Osteoblast (primary cell): ENCODE measurements around the gene POLR2F. TPM values are rescaled to one million over a fixed set of nuclear protein-coding genes. Genes with fewer than 3 reads are reported as not detected.

ENCODE experiments used
- DNase-seq: peaks from one replicate; pipeline ENCODE4 v3.0.0; 2011; ENCODE audit warnings: low spot score, mixed read lengths; ENCODE audit not compliant: insufficient read length; ENCODE audit errors: missing footprints
- H2AFZ ChIP-seq: 2 replicates; pipeline ENCODE4 v1.6.0; 2011; ENCODE audit warnings: mild to moderate bottlenecking, low read length
- H3K27ac ChIP-seq: 2 replicates; pipeline ENCODE4 v1.5.1; 2011; ENCODE audit warnings: mild to moderate bottlenecking, low read depth, low read length, moderate library complexity
- H3K27me3 ChIP-seq: 2 replicates; pipeline ENCODE4 v1.6.0; 2012; ENCODE audit warnings: mild to moderate bottlenecking, control low read depth, inconsistent platforms, low read length, moderate library complexity; ENCODE audit not compliant: insufficient read depth
- H3K36me3 ChIP-seq: 2 replicates; pipeline ENCODE4 v1.5.1; 2011; ENCODE audit warnings: mild to moderate bottlenecking, low read length, control low read depth, moderate library complexity; ENCODE audit not compliant: insufficient read depth
- H3K4me1 ChIP-seq: 2 replicates; pipeline ENCODE4 v1.5.1; 2011; ENCODE audit warnings: mild to moderate bottlenecking, low read length, control low read depth, moderate library complexity; ENCODE audit not compliant: insufficient read depth
- H3K4me2 ChIP-seq: 2 replicates; pipeline ENCODE4 v1.6.0; 2011; ENCODE audit warnings: mild to moderate bottlenecking, low read length; ENCODE audit not compliant: insufficient read depth
- H3K4me3 ChIP-seq: fragments of 200-600 bp; sonication (generic); 3 replicates; pipeline ENCODE4 v1.5.1; 2012; ENCODE audit warnings: mild to moderate bottlenecking, low read length, inconsistent platforms; ENCODE audit not compliant: insufficient read depth
- H3K79me2 ChIP-seq: 2 replicates; pipeline ENCODE4 v1.6.0; 2012; ENCODE audit warnings: mild to moderate bottlenecking, low read length, control low read depth, inconsistent platforms; ENCODE audit not compliant: insufficient read depth
- H3K9me3 ChIP-seq: 2 replicates; pipeline ENCODE4 v1.5.1; 2011; ENCODE audit warnings: low read depth, low read length, control low read depth
- H4K20me1 ChIP-seq: 2 replicates; pipeline ENCODE4 v1.6.0; 2012; ENCODE audit warnings: mild to moderate bottlenecking, low read length, control low read depth; ENCODE audit not compliant: insufficient read depth
- CTCF ChIP-seq: IDR thresholded peaks from 2 replicates; pipeline ENCODE4 v1.5.1; 2011; ENCODE audit warnings: mild to moderate bottlenecking, low read depth, low read length, moderate library complexity; ENCODE audit errors: extremely low read depth
- total RNA-seq: library from RNA; depleted of rRNA; stranded (reverse); fragments of >200 nt; gene quantifications from 2 replicates; pipeline ENCODE4 v1.2.3, GENCODE V29; 2012

Gene POLR2F
- total RNA-seq, 1 donor, result 14.8 TPM

GRCh38 chr22:37981282-37982011 lies 27.9 kb downstream of the POLR2F start:
- Histone ChIP-seq H3K27ac (no peak overlapping the region), H3K27me3 (no peaks in the 10 kb centered on the region), H3K9me3 (no peaks in the 10 kb centered on the region), H3K79me2 (no peaks in the 10 kb centered on the region), H4K20me1 (peaks cover 5% of the 10 kb centered on the region), H3K4me2 (no peak overlapping the region), H3K4me3 (no peak overlapping the region), H2AFZ (no peak overlapping the region), H3K36me3 (no peaks in the 10 kb centered on the region), H3K4me1 (no peaks in the 10 kb centered on the region)
- DNase-seq, result peak; percentile 82
- TF ChIP-seq CTCF, result no peak

GRCh38 chr22:37982151-37982785 lies 28.8 kb downstream of the POLR2F start:
- no peaks in the 10 kb centered on the region for H3K9me3 ChIP-seq
- no peak overlapping the region for H3K4me2 ChIP-seq
- no peaks in the 10 kb centered on the region for H3K79me2 ChIP-seq
- no peaks in the 10 kb centered on the region for H3K27me3 ChIP-seq
- TF ChIP-seq CTCF, result no peak
- no peak overlapping the region for H3K4me3 ChIP-seq
- H4K20me1 ChIP-seq, result peaks cover 5% of the 10 kb centered on the region
- no peaks in the 10 kb centered on the region for H3K36me3 ChIP-seq
- no peaks in the 10 kb centered on the region for H3K4me1 ChIP-seq
- H3K27ac ChIP-seq, result no peak overlapping the region
- H2AFZ ChIP-seq, result no peak overlapping the region
- peak; percentile 90 for DNase-seq

GRCh38 chr22:37982938-37983859 lies 29.7 kb downstream of the POLR2F start:
- TF ChIP-seq CTCF, result no peak
- Histone ChIP-seq H3K4me3 (no peak overlapping the region), H3K4me2 (no peak overlapping the region), H4K20me1 (peaks cover 5% of the 10 kb centered on the region), H2AFZ (no peak overlapping the region), H3K4me1 (no peaks in the 10 kb centered on the region), H3K36me3 (no peaks in the 10 kb centered on the region), H3K27me3 (no peaks in the 10 kb centered on the region), H3K79me2 (no peaks in the 10 kb centered on the region), H3K9me3 (no peaks in the 10 kb centered on the region), H3K27ac (no peak overlapping the region)
- DNase-seq, result peak; percentile 81
